Measurements from ENCODE around the gene SEMA4F.

GRCh38 chr2:74708883-74709282 is 54.8 kb downstream of the SEMA4F start:
- no peak for TF ChIP-seq GATA3 (IDR thresholded peaks at IDR 0.05; ENCODE audit: low read depth, low read length)
- TF ChIP-seq GATA2 (IDR thresholded peaks at IDR 0.05; ENCODE audit: low read depth, low read length), result no peak
